KMS-11 (cell line): ENCODE data around the gene OGT.

Experiments used
- H2AFZ ChIP-seq: fragments of 200-600 bp; sonication (generic); 2 replicates; pipeline ENCODE4 v1.6.1; 2016; ENCODE audit warnings: antibody characterized with exemption, mixed run types, low read depth
- H3K27ac ChIP-seq: fragments of 200-600 bp; sonication (generic); 2 replicates; pipeline ENCODE4 v1.6.1; 2016; ENCODE audit warnings: mild to moderate bottlenecking, mixed run types
- H3K27me3 ChIP-seq: fragments of 200-600 bp; sonication (generic); 2 replicates; pipeline ENCODE4 v1.6.1; 2017; ENCODE audit warnings: mild to moderate bottlenecking, low read depth, mixed run types, moderate library complexity; ENCODE audit not compliant: insufficient read depth
- H3K36me3 ChIP-seq: fragments of 200-600 bp; sonication (generic); 2 replicates; pipeline ENCODE4 v1.6.1; 2017; ENCODE audit warnings: mild to moderate bottlenecking, mixed run types; ENCODE audit not compliant: insufficient read depth
- H3K4me1 ChIP-seq: fragments of 200-600 bp; sonication (generic); 2 replicates; pipeline ENCODE4 v1.6.1; 2016; ENCODE audit warnings: mild to moderate bottlenecking, low read depth, mixed run types; ENCODE audit not compliant: poor library complexity, severe bottlenecking
- H3K4me2 ChIP-seq: fragments of 200-600 bp; sonication (generic); 2 replicates; pipeline ENCODE4 v1.7.0; 2016; ENCODE audit warnings: mild to moderate bottlenecking, mixed run types
- H3K4me3 ChIP-seq: fragments of 200-600 bp; sonication (generic); IDR thresholded peaks from 2 replicates; pipeline ENCODE4 v1.6.1; 2017; ENCODE audit warnings: low read depth, low read length, mixed read lengths; ENCODE audit not compliant: insufficient read depth
- H3K79me2 ChIP-seq: fragments of 200-600 bp; sonication (generic); 2 replicates; pipeline ENCODE4 v1.6.1; 2016; ENCODE audit warnings: low read depth, mixed run types; ENCODE audit not compliant: insufficient read depth
- H3K9ac ChIP-seq: fragments of 200-600 bp; sonication (generic); 2 replicates; pipeline ENCODE4 v1.6.1; 2016; ENCODE audit warnings: mild to moderate bottlenecking, mixed run types
- H4K20me1 ChIP-seq: fragments of 200-600 bp; sonication (generic); 2 replicates; pipeline ENCODE4 v1.6.1; 2016; ENCODE audit warnings: mild to moderate bottlenecking, mixed run types; ENCODE audit not compliant: insufficient read depth
- TF ChIP-seq, protein P1 (sequence below): fragments of 200-600 bp; sonication (generic); conservative IDR thresholded peaks from 2 replicates; pipeline ENCODE4 v1.6.1; 2017; ENCODE audit warnings: low read depth, mild to moderate bottlenecking, antibody characterized with exemption, low read length, moderate library complexity, mixed read lengths

Gene OGT

GRCh38 chrX:71532753-71533425, at the start of gene OGT:
OGT (plus strand) TSS chrX:71533104; CDS start chrX:71533300, 196 bp downstream.
- Histone ChIP-seq H3K4me3 (no peak within 1 kb of the TSS), H3K4me1 (peaks cover 30% of the 10 kb centered on the region), H3K79me2 (peaks cover 50% of the 10 kb centered on the region), H3K27ac (peak within 1 kb of the TSS; percentile 89), H4K20me1 (peaks cover 25% of the 10 kb centered on the region), H3K9ac (peak within 1 kb of the TSS; percentile 89), H3K36me3 (peaks cover 7% of the 10 kb centered on the region; the same call in 1 of the 2 replicates), H3K4me2 (peak within 1 kb of the TSS; percentile 99), H3K27me3 (no peaks in the 10 kb centered on the region), H2AFZ (peak within 1 kb of the TSS; percentile 41)
- TF ChIP-seq, protein P1, sequence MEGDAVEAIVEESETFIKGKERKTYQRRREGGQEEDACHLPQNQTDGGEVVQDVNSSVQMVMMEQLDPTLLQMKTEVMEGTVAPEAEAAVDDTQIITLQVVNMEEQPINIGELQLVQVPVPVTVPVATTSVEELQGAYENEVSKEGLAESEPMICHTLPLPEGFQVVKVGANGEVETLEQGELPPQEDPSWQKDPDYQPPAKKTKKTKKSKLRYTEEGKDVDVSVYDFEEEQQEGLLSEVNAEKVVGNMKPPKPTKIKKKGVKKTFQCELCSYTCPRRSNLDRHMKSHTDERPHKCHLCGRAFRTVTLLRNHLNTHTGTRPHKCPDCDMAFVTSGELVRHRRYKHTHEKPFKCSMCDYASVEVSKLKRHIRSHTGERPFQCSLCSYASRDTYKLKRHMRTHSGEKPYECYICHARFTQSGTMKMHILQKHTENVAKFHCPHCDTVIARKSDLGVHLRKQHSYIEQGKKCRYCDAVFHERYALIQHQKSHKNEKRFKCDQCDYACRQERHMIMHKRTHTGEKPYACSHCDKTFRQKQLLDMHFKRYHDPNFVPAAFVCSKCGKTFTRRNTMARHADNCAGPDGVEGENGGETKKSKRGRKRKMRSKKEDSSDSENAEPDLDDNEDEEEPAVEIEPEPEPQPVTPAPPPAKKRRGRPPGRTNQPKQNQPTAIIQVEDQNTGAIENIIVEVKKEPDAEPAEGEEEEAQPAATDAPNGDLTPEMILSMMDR = no peak

DNA sequence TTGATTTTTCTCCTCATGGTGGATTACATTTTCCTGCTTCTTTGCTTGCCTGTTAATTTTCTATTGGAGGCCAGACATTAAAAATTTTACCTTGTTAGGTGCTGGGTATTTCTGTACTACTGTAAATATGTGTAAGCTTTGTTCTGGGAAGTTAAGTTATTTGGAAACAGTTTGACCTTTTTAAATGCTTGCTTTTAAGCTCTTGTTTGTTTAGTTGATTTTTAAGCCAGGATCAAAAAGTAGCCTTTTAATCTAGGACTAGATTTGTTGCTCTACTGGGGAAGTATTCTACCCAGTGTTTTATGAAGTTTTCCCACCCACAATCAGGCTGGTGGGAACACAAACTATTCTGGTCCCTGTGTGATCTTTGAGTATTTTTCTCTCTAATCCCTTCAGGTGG, 45.1 kb upstream of the OGT start:
- H3K79me2 ChIP-seq = no peaks in the 10 kb centered on the region
- no peak overlapping the region for H3K27ac ChIP-seq
- no peak overlapping the region for H2AFZ ChIP-seq
- no peaks in the 10 kb centered on the region for H4K20me1 ChIP-seq
- no peak overlapping the region for H3K4me3 ChIP-seq
- H3K4me1 ChIP-seq = no peaks in the 10 kb centered on the region
- TF ChIP-seq, protein P1 = no peak
- H3K4me2 ChIP-seq = no peak overlapping the region
- H3K9ac ChIP-seq = no peak overlapping the region
- H3K27me3 ChIP-seq = no peaks in the 10 kb centered on the region
- no peaks in the 10 kb centered on the region for H3K36me3 ChIP-seq

DNA sequence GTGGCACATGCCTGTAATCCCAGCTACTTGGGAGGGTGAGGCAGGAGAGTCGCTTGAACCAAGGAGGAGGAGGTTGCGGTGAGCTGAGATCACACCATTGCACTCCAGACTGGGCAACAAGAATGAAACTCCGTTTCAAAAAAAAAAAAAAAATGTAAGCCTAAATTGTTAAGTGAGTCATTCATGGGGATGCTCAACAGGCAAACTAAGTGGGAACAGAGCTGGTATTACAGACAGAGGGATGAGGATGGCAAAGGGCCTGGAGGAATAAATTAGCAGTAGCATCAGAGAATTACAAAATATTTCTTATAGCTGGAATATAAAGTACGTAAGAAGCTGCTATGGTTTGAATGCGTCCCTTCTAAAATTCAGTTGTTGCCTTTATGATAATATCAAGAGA, 43.4 kb upstream of the OGT start:
- Histone ChIP-seq H3K4me2 (no peak overlapping the region), H3K79me2 (no peaks in the 10 kb centered on the region), H2AFZ (no peak overlapping the region), H3K9ac (no peak overlapping the region), H3K27ac (no peak overlapping the region), H3K4me3 (no peak overlapping the region), H4K20me1 (no peaks in the 10 kb centered on the region), H3K36me3 (no peaks in the 10 kb centered on the region), H3K4me1 (no peaks in the 10 kb centered on the region), H3K27me3 (no peaks in the 10 kb centered on the region)
- TF ChIP-seq, protein P1 = no peak

DNA sequence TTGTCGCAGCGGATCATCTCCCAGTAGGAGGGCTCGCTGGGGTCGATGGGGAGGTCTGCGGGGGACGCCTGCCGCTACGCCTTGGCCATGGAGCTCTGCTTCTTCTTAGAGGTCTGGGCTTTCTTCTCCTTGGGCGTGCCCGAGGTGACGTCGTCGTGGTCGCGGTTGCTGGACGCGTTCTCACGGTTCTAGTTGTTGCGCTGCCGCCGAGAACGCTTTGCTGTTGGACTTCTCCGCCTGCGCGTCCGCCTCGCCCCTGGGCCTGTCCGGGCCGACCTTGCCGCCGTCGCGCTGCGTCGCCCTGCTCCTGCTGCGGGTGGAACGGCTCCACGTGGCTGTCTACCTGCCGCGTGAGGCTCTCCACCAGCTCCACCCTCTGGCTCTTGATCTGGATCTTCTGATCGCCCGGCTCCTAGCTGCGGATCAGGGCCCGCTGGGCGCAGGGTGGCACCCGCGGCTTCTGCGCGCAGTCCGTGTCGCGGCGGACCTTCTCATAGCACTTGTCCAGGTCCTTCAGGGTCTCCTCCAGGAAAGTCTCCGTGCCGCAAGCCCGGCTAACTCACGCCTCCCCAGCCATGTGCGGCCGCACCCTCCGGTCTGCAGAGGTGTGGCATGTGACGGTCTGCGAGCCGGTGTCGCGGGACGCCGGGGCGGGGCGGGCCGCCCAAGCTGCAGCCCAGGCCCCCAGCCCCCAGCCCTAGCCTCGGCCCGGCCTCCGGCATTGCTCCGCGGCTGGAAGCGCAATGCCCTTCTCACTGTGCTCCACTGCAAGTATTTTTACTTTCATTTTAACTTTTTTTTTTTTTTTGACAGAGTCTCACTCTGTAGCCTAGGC, 40.5 kb upstream of the OGT start:
- Histone ChIP-seq H3K4me1 (no peaks in the 10 kb centered on the region), H3K36me3 (no peaks in the 10 kb centered on the region), H2AFZ (no peak overlapping the region), H3K79me2 (no peaks in the 10 kb centered on the region), H3K4me2 (no peak overlapping the region), H3K9ac (no peak overlapping the region), H3K4me3 (no peak overlapping the region), H3K27ac (no peak overlapping the region), H3K27me3 (no peaks in the 10 kb centered on the region), H4K20me1 (no peaks in the 10 kb centered on the region)
- TF ChIP-seq, protein P1 = no peak
